ENCODE measurements around the gene ELFN2.

DNA sequence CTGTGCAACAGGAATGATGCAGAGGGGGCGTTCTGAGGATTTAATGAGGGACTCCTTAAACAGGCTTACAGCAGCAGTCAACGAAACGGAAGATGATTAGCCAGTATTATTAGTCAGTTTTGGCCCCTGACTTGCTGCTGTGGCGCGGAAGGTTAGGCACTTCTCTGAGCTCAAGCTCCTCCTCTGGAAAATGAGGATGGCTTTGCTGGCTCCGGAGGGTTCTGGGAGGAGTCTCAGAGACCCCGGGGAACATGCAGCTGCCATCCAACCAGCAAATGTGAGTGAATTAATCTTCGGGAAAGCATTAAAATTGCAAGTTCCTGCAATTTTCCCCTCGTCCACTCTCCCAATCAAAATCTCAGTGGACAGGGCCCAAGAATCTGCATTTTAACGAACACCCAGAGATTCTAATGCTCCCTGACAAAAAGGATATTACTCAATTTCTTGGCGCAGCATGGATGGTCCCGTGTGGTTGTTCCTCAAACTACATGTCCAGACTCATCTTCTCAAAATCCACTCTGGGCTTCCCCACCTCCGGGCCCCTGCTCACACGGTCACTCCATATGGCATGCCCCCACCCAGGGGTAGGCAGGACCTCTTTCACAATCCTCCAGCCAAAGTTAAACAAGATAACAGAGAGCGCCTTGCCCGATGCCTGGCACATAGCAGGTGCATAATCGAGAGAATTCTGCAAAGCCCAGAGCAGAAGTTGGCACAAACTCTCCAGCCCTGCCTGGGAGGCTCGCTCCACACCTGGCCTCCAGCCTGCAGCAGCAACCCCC, 6.4 kb downstream of the ELFN2 start:
- TF ChIP-seq, protein P1, sequence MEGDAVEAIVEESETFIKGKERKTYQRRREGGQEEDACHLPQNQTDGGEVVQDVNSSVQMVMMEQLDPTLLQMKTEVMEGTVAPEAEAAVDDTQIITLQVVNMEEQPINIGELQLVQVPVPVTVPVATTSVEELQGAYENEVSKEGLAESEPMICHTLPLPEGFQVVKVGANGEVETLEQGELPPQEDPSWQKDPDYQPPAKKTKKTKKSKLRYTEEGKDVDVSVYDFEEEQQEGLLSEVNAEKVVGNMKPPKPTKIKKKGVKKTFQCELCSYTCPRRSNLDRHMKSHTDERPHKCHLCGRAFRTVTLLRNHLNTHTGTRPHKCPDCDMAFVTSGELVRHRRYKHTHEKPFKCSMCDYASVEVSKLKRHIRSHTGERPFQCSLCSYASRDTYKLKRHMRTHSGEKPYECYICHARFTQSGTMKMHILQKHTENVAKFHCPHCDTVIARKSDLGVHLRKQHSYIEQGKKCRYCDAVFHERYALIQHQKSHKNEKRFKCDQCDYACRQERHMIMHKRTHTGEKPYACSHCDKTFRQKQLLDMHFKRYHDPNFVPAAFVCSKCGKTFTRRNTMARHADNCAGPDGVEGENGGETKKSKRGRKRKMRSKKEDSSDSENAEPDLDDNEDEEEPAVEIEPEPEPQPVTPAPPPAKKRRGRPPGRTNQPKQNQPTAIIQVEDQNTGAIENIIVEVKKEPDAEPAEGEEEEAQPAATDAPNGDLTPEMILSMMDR (IDR thresholded peaks at IDR 0.05; ENCODE audit: low read depth, low read length, poor library complexity, severe bottlenecking): no peak
- TF ChIP-seq EZH2phosphoT487 (IDR thresholded peaks at IDR 0.05; ENCODE audit: borderline replicate concordance, low read length): no peak

All from DOHH2 (cell line).